Activated T-helper 1 cell treated with Interleukin-2 at 50 U/mL for 16 hours (primary cell): ENCODE measurements around the gene CCDC187.
"Not testable (repeated sequence)": the region's sequence is repeated elsewhere in the genome, so short reads cannot be mapped to it uniquely, and the experiment has no call there.

Experiments used
- DNase-seq: peaks from one replicate; pipeline ENCODE4 v3.0.0-alpha.2; 2020; ENCODE audit warnings: low read depth

CCDC187 gene

GRCh38 chr9:136303825-136304416 lies at the start of gene CCDC187:
TSS of gene CCDC187 (minus strand) at chr9:136304094. CDS start at chr9:136303830, 264 bp downstream.
- DNase-seq, result no peak

DNA sequence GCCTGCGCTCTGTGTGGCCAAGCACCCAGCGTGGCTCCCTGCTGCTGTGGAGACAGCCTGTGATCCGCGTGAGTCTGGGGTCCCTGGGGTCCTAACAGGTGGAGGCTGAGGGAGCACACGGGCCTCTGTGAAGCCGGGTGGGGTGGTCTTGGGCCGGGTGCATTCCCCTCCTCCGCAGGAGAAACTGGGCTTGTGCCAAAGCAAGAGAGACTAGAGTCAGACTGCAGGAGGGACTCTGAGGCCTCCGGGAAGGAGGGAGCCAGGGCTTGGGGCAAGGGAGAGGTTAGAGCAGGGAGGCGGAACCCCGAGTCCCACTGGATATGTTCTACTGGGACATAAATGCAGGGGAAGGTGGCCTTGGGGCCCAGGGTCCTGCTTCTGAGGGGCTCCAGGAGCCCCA lies 49.2 kb upstream of the CCDC187 start:
- no peak for DNase-seq

- DNase-seq, result no peak
Measured at GRCh38 chr9:136352682-136353081, 48.8 kb upstream of the CCDC187 start.

DNA sequence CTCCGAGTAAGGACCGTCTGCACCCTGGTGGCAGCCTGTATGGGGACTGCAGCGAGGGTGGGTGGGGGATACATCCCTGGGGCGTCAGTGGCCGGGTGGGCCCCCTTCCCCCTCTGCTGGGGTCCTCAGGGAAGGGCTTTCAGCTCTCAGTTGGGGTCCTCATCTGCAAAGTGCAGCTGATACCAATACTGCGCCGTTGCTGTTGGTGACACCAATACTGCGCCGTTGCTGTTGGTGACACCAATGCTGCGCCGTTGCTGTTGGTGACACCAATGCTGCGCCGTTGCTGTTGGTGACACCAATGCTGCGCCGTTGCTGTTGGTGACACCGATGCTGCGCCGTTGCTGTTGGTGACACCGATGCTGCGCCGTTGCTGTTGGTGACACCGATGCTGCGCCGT lies 48.0 kb upstream of the CCDC187 start:
- DNase-seq, result not testable (repeated sequence)

DNA sequence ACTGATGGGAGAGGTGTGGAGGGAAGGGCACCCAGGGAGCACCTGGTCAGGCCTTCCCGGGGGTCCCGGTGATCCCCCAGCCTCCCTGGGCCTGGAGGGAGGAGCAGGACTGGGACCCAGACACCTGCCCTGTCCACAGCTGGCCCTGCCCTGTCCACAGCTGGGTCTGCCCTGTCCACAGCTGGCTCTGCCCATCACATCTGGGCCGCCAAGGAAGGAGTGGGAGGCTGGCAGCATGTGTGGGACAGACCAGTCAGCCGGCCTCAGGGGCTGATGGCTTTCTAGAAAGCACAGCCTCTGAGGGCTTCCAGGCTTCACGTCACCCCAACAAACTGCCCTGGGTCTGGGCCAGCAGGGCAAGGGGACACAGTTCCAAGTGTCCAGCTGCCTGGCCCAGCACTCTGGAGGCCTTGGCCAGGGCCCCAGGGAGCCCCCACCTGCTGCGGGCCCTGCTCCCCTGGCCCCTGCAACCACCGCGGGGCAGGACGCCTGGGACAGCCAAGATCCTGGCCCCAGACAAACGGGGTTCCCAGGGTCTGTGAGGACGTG lies 47.4 kb upstream of the CCDC187 start:
- DNase-seq, result no peak

GRCh38 chr9:136349546-136349945 lies 45.7 kb upstream of the CCDC187 start:
- no peak for DNase-seq

DNA sequence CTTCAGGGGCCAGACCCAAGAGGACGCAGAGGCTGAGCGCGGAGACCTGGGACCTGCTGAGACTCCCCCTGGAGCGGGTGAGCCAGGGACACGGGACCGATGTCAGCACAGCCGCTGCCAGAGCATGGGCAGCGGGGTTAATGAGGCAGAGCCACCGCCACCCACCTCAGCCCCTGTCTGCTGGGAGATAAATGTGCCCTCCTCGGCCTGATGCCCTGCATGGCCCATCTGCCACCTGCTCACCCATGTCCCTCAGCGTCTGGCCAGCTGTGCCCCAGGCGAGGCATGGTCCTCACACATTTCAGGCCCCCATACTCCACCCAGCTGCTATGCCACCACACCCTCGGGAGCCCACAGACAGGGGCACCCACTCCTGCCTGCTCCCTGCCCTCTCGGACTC lies 44.8 kb upstream of the CCDC187 start:
- DNase-seq, result no peak

DNA sequence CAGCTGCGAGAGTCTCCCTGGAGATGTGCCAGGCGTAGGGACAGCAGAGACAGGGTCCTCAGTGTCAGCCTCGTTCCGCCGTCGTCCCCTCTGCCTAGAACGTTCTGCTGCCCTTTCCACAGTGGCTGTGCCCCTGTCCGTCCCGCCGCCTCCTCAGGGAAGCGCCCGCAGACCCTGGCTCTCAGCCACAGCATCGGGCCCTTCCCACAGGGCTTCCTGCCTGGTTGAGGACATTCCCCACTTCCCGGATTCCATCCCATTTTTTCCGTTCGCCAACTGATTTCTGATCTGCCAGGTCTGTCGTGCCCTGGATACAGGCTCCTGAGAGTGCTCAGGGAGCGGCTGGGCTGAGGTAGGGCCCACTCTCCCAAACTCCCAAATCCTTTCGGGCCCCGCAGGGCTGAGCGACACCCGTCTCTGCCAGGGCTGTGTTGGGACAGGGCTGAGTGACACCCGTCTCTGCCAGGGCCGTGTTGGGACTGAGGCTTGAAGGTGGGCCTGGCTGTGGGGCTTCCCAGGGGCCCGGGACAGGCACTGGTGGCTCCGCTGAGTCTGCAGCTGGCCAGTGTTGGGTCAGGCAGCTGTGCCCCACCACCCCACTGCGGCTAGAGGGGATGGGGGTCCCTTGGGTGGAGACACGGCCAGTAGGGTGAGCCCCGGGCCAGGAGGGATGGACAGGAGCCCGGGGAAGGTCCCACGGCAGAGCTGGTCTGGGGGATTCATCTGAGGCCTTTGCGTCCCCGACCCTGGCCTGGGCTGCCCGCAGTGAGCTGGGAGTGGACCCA lies 43.8 kb upstream of the CCDC187 start:
- no peak for DNase-seq

- no peak for DNase-seq
Measured at GRCh38 chr9:136346927-136347465, 43.1 kb upstream of the CCDC187 start.

DNA sequence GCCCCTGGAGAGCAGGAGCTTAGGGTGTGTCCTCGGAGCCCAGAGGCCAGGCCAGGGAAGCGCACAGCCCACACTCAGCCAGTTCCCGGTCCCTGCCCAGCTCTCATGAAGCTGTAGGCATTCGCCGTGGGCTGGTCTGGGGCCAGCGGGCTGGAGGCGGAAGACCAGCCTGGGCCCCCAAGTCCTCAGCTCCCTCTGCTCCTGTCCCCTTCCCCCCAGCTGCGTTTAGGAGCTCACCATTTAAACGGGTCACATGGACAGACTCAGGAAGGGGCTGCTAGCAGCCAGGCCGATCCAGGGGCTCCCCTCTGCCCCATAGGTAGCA lies 42.2 kb upstream of the CCDC187 start:
- DNase-seq, result no peak

DNA sequence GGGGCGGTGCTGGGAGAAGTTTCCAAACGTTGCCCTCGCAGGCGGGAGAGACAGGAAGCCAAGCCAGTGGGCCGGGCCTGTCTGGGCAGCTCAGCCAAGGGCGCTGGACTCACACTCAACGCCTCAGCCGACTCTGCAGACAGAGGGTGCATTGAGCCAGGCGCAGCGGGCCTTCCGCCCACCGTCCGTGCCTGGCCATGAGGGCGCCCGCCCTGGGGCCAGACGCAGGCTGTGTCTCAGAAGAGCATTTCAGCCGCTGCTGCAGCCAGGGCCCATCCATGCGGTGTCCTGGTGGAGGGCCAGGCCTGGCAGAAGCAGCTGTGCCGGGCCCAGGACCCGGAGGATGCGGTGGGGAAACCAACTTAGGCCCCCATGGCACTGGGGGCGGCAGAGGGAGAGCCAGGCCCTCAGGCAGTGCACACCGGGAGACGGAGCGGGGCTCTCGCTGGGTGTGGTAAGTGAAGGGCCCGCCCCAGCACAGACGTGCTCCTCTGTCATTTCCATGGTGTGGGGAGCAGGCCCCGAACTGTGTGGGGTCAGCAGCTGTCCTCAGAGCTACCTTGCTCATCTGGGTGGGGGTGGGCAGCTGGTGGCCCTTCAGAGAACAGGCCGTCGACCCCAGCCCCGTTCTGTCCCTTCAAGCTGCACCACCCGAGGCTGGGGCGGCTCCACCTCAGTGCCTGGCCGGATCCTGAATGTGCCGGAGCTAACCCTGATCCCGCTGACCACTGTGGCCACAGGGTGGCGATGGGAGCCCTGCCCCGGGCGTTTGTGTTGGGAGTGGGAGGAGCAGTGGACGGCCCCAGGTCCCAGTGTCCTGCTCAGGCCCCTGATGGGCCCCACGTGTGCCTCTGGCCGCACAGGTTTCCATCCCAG lies 41.6 kb upstream of the CCDC187 start:
- DNase-seq, result no peak

DNA sequence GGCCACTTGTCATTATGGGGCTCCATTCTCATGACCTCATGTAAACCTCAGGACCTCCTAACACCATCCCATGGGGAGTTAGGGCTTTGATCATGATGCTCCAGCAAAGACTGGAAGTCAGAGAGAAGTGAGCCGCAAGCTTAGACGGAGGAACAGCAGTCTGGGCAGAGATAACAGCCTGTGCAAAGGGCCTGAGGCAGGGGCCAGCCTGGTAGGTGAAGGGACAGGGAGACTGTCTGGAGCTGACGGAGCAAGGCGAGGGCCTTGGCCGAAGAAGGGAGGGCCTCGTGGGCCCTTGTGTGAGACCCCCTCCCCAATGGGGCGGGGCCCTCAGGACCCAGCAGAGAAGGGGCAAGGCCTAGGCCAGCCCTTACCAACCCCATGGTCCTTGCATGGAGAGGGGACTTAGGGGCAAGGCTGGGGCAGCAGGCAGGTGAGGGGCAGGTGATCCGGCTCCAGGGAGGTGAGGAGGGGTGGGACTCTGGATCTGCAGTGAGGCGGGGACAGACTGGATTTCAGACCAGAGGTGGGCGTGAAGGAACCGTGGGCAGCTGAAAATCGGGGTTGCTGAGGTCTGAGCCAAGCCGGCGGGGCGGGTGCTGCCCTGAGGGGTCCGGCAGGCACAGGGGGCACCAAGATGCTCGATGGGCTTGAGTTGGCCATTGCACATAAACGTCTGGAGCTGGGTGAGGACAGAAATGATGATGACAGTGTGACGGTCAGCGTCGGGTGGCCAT lies 40.8 kb upstream of the CCDC187 start:
- no peak for DNase-seq

GRCh38 chr9:136343884-136344269 lies 40.0 kb upstream of the CCDC187 start:
- no peak for DNase-seq

DNA sequence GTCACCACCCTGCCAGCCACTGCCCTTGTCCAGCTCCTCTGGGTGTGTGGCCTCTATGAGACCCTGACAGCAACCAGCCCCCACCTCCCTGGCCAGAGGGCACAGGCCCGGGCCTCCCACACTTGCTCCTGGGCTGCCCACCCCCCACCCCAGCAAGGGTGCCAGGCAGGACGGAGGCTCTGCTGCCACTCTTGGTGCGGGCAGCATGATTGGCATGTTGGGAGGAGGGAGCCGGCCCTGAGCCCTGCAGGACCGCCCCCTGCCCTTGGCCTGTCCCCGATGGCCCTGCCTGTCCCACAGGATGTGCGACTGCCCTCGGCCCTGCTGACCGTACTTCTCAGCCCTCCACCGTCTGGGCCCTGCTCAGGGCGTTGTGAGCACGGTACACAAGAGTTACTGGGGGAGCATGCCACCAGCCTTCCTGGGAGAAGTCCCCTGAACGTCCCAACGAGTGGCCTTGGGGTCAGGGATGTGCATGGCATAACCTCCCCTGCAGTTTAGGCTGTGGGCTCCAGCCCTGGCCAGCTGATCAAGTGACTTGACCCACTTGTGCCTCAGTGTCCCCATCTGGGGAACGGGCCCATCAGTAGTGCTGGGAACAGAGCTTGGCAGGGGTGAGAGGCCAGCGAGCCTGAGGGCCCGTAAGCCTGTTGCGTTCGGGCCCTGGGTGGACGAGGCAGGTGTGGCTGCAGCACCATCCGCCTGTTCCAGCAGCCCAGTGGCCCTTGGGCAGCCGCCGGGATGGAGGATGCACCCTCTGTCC lies 39.4 kb upstream of the CCDC187 start:
- no peak for DNase-seq

GRCh38 chr9:136342181-136343120 lies 38.6 kb upstream of the CCDC187 start:
- DNase-seq, result peak; percentile 23

DNA sequence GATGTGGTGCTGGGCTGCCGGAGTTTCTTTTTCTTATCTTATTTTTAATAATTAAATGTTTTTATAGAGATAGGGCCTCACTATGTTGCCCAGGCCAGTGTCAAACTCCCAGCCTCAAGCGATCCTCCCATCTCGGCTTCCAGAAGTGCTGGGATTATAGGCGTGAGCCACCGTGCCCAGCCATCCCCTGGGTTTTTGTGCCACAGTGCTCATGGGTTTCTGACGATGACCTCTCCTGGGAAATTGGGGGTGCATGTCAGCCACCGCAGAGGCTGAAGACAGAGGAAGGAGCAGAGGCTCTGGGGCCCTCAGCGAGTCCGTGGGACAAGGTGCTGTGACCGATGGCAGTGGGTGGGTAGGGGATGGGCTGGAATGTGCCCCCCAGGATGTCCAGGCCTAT lies 37.9 kb upstream of the CCDC187 start:
- no peak for DNase-seq

GRCh38 chr9:136341042-136341655 lies 37.3 kb upstream of the CCDC187 start:
- DNase-seq, result no peak

- no peak for DNase-seq
Measured at GRCh38 chr9:136340356-136341041, 36.6 kb upstream of the CCDC187 start.

DNA sequence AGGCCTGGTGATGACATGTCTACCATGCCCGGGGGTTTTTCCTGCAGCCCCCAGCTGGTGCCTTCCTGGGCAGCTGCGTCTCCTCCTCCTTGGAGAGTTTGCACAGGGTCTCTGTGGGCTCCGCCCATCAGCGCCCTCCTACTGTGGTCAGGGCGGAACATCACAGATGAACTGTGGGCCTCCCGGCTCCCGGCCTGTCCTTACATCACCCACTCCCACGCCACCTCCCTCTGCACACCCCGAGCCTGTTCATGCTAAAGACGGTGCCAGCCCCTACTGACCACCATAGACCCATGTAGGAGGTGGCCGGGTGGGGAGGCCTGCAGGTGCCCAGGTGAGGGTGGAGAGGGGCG lies 36.0 kb upstream of the CCDC187 start:
- DNase-seq, result no peak
